HUES48 (cell line): ENCODE results near the gene CCNK.

Experiments
- H3K27ac ChIP-seq: one replicate; pipeline ENCODE4 v1.7.0; 2013; ENCODE audit warnings: low read depth, low read length, inconsistent platforms
- H3K27me3 ChIP-seq: 2 replicates; pipeline ENCODE4 v1.6.1; 2013; ENCODE audit warnings: mild to moderate bottlenecking, low read length; ENCODE audit not compliant: control insufficient read depth, insufficient read depth
- H3K36me3 ChIP-seq: 2 replicates; pipeline ENCODE4 v1.6.1; 2013; ENCODE audit warnings: low read length; ENCODE audit not compliant: control insufficient read depth, insufficient read depth
- H3K4me1 ChIP-seq: 2 replicates; pipeline ENCODE4 v1.6.1; 2013; ENCODE audit warnings: mild to moderate bottlenecking, low read length; ENCODE audit not compliant: control insufficient read depth, insufficient read depth
- H3K4me3 ChIP-seq: 2 replicates; pipeline ENCODE4 v1.5.1; 2013; ENCODE audit warnings: mild to moderate bottlenecking, low read depth, low read length
- H3K9ac ChIP-seq: 2 replicates; pipeline ENCODE4 v1.6.1; 2013; ENCODE audit warnings: mild to moderate bottlenecking, low read depth, low read length, moderate library complexity
- H3K9me3 ChIP-seq: 2 replicates; pipeline ENCODE4 v1.6.1; 2013; ENCODE audit warnings: low read length; ENCODE audit not compliant: control insufficient read depth, insufficient read depth

CCNK gene

DNA sequence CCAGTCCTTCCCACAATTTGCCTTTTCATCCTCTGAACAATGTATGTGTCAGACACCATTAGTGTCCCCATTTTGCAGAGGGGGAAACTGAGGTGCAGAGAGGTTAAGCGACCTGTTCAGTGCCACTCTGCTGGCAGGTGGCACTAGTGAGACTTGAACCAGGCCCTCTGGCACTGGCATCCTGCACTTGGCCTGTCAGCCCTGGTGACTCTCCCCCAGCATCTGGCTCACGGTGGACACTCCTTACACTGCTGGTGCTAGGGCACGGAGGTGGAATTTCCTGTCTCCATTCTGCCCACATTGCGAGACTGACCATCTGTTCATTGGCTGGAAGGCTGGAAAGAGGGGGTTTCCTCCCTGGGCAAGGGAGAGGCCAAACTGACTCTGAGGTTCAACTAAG, 48.7 kb downstream of the CCNK start:
- Histone ChIP-seq H3K36me3 (no peaks in the 10 kb centered on the region), H3K4me1 (peaks cover 29% of the 10 kb centered on the region), H3K4me3 (no peak overlapping the region), H3K9me3 (no peaks in the 10 kb centered on the region), H3K27me3 (no peaks in the 10 kb centered on the region), H3K27ac (no peak overlapping the region), H3K9ac (no peak overlapping the region)

DNA sequence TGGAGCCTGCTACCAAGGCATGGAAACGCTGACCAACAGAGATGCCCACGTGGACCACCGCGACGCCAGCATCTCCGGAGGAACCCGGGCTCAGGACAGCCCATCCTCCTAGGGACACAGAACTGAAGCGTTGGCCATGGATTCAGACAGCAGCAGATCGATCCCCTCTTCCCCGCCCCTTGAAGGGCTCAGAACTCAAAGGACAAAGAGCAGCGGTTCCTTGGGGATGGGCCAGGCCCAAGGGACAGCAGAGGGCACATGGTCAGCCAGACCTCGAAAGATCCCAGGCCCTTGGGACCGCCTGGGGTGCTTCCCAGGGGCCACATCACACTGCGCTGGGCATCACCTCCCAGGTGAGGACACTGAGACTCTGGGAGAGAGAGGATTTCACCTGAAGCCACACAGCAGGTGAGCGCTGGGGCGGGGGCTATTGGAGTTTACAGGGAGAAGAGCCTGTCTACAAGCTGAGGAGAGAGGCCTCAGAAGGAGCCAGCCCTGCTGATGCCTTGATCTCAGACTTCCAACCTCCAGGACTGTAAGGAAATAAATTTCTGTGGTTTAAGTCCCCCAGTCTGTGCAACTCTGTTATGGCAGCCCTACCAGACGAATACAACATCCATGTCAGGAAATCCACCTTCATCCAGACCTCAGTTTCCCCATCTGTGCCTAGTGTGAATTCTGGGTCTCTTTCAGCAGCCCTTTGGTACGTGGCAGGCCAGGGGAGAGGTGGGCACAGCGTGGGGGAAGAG, 49.4 kb downstream of the CCNK start:
- peaks cover 23% of the 10 kb centered on the region for H3K4me1 ChIP-seq
- no peak overlapping the region for H3K9ac ChIP-seq
- H3K4me3 ChIP-seq, result no peak overlapping the region
- H3K36me3 ChIP-seq, result no peaks in the 10 kb centered on the region
- no peaks in the 10 kb centered on the region for H3K27me3 ChIP-seq
- H3K9me3 ChIP-seq, result no peaks in the 10 kb centered on the region
- H3K27ac ChIP-seq, result peak overlapping the region; percentile 67

DNA sequence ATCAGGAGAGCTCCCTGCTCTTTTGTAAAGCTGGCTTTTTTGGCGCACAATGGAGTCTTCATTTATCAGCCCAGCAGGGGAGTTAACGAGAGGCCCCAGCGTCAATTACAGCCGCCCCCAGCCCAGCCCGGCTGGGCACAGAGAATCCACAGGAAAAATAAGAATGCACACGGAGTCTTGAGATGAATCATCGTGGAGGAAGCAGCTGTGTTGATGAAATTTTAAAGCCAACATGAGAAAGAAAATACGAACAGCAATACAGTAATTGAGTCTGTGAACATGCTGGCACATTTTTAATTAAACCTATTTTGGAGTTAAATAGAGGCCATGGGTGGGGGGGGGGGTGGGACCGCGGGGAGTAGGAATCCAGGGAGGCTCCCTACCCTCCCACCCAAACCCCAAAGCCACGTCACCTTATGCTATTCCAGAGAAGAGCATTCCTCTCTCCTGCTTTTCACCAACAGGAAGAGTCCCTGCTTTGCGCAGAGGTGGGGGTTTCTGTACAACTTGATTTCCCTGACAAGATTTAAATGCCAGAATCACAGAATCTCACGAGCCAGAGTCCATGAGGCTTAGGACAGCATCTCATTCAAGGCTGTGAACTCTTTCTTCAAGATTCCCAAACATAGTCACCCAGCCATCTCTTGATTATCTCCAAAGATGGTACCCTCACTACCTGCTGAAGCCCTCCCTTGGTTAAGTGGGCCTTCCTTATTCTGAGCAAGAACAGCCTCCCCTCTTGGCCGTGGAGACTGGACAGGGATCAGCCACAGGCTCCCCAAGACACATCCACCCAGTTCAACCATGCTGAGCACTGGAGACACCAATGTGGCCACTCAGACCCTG, 50.3 kb downstream of the CCNK start:
- peaks cover 22% of the 10 kb centered on the region for H3K4me1 ChIP-seq
- no peak overlapping the region for H3K4me3 ChIP-seq
- H3K36me3 ChIP-seq, result no peaks in the 10 kb centered on the region
- H3K27me3 ChIP-seq, result no peaks in the 10 kb centered on the region
- H3K9me3 ChIP-seq, result no peaks in the 10 kb centered on the region
- H3K9ac ChIP-seq, result no peak overlapping the region
- peak overlapping the region; percentile 67 for H3K27ac ChIP-seq

DNA sequence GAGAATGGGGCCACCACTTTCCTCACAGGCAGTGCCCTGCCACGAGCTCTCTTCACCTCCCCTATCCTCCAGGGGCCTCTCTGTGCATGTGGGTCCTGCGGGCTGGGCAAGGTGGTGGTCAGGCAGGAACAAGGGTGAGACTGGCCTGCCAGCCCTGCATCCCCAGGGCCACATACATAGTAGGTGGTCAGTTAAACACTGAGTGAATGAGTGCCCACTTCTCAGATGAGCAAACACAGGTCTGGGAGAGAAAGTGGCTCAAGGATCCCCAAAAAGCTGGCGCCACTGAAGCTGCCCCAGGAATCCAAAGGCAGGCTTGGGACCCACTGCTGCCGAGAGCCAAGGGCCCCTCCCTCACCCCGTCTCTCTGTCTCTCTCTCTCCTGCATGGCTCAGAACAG, 51.1 kb downstream of the CCNK start:
- H3K36me3 ChIP-seq, result no peaks in the 10 kb centered on the region
- H3K9ac ChIP-seq, result no peak overlapping the region
- H3K27ac ChIP-seq, result no peak overlapping the region
- H3K4me3 ChIP-seq, result no peak overlapping the region
- peaks cover 26% of the 10 kb centered on the region for H3K4me1 ChIP-seq
- H3K9me3 ChIP-seq, result no peaks in the 10 kb centered on the region
- no peaks in the 10 kb centered on the region for H3K27me3 ChIP-seq

DNA sequence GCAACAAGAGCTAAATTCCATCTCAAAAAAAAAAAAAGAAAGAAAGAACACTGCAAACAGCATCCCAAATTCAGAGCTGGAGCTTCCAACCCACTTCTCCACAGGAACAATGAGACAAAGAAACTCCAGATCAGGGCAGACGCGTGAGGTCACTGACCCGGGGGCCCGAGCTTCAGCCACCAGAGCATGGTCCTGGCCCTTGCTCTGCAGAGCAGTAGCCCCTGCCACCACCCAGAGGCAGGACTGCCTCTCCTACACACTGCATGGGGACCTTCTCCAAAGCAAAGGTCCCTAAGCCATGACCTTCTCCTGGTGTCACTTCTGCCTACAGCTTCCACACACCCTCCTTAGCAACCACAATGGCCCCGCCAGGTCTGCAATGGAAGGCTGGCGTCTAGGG, 53.1 kb downstream of the CCNK start:
- no peaks in the 10 kb centered on the region for H3K36me3 ChIP-seq
- no peak overlapping the region for H3K9ac ChIP-seq
- H3K4me1 ChIP-seq, result peaks cover 33% of the 10 kb centered on the region
- no peaks in the 10 kb centered on the region for H3K27me3 ChIP-seq
- H3K9me3 ChIP-seq, result no peaks in the 10 kb centered on the region
- H3K4me3 ChIP-seq, result no peak overlapping the region
- H3K27ac ChIP-seq, result no peak overlapping the region

DNA sequence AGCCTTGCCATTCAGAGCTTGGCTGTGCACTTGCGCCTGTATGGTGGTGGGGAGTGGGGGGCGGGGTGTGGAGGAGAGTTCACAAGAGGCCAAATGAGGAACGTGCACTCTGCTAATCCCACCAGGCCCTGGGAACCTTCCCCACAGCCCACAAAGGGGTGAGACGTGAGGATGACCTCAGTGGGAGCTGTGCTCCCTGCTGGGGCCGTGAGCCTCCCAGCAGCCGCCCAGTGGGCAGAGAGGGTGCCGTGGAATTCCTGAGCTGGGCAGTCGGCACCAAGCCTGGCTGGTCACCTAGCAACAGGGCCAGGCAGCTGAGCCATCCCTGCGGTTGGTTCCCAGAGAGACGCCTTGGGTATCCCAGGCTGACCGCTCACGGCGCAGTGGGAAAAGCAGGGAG, 53.7 kb downstream of the CCNK start:
- Histone ChIP-seq H3K9me3 (no peaks in the 10 kb centered on the region), H3K9ac (no peak overlapping the region), H3K4me3 (no peak overlapping the region), H3K4me1 (peaks cover 33% of the 10 kb centered on the region), H3K27ac (no peak overlapping the region), H3K27me3 (no peaks in the 10 kb centered on the region), H3K36me3 (no peaks in the 10 kb centered on the region)

DNA sequence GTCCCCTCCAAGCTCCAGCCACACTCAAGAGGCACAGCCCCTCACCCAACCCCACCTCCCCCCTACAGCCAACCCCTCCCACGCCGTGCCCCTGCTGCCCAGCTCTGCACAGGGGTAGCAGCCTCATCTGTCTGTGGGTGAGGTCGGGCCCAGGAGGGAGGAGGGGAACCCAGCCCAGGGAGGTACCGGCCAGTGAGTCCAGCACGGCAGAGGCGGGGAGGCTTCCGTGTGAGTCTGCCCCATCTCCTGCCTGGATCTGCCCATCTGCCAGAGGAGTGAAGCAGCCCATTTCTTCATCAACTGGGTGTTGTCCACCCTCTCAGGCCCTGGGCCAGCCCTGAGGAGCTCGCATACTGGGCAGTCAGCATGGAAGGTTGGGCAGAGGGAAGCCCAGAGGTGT, 54.2 kb downstream of the CCNK start:
- peaks cover 33% of the 10 kb centered on the region for H3K4me1 ChIP-seq
- no peaks in the 10 kb centered on the region for H3K27me3 ChIP-seq
- no peak overlapping the region for H3K27ac ChIP-seq
- no peaks in the 10 kb centered on the region for H3K9me3 ChIP-seq
- no peaks in the 10 kb centered on the region for H3K36me3 ChIP-seq
- no peak overlapping the region for H3K4me3 ChIP-seq
- H3K9ac ChIP-seq, result no peak overlapping the region

DNA sequence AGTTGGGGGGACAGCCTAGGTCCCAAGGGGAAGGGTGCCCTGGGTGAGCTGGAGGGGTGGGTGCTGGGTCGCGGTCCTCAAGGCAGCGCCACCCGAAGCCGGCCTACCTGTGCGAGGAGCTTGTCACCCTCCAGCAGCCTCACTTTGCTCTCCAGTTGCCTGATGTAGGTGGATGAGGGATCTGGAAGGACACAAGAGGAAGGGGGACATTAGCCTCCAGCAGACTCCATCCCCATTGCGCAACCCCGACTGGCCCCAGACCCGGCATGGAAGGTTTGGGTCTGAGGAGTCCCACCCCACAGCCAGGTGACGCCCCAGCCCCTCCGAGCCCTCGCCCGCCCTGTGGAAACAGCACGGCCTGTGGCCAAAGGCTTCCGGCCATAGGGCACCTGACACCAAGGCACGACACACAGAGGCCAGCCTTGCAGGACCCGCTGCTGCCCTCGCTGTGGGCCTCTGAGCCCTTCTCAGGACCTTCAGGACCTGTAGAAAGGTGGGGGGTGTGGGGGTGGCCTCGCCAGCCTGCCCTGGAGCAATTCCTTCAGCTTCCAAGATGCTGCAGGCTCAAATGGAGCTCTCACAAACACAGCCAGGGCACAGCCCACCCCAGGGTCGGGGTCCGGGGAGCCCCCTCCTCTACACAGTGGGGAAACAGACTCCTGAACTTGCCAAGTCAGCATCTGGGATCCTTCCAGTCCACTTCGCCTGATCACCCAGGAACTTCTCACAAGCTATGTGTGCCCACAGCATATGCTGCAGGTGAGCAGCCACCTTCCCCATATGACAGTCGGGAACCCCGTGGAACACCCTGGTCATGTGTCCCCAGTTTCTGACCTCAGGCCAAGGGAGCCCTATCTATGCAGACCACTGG, 54.9 kb downstream of the CCNK start:
- H3K36me3 ChIP-seq, result no peaks in the 10 kb centered on the region
- no peak overlapping the region for H3K4me3 ChIP-seq
- H3K4me1 ChIP-seq, result peaks cover 29% of the 10 kb centered on the region
- H3K9me3 ChIP-seq, result no peaks in the 10 kb centered on the region
- H3K9ac ChIP-seq, result no peak overlapping the region
- no peak overlapping the region for H3K27ac ChIP-seq
- no peaks in the 10 kb centered on the region for H3K27me3 ChIP-seq

DNA sequence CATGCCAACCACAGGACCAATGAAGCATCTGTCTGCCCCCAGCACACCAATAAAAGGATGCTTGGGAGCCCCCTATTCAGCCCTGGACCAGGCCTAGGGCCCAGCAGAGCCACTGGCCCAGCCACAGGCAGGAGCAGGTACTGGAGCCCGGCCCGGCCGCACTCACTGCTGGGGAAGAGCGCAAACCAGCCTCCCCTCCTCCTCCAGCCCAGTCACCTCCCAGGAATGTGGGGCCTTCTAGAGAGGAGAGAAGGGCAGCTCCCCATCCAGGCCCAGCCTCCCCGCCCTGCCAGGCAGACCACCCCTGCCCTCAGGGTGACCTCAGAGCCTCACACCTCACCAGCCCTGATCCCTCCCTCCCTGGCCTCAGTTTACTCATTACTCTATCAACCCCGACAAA, 56.2 kb downstream of the CCNK start:
- peaks cover 27% of the 10 kb centered on the region for H3K4me1 ChIP-seq
- H3K27me3 ChIP-seq, result no peaks in the 10 kb centered on the region

DNA sequence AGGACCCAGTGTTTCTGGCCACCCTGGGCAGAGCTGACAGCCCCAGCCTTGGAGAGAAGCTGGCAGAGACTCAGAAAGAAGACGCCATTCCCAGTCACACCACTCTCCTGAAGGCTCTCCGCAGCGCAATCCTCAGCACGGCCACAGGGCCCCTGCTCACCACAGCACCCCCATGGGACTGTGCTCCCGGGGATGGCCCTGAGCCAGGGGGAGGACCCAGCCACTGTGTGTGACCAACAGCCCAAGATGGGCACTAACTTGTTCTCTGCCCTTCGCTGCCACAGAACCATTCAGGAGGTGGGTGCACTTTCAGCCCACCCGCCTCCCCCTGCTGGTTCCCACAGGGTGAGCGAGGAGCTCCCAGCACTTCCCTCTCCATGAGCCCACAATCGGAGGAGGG, 57.1 kb downstream of the CCNK start:
- Histone ChIP-seq H3K9ac (no peak overlapping the region), H3K36me3 (no peaks in the 10 kb centered on the region), H3K4me3 (no peak overlapping the region), H3K27me3 (no peaks in the 10 kb centered on the region), H3K27ac (no peak overlapping the region), H3K9me3 (no peaks in the 10 kb centered on the region), H3K4me1 (peaks cover 27% of the 10 kb centered on the region)

More for the DNA sequence above, 56.2 kb downstream of the CCNK start:
- Histone ChIP-seq H3K27ac (no peak overlapping the region), H3K9me3 (no peaks in the 10 kb centered on the region), H3K36me3 (no peaks in the 10 kb centered on the region), H3K4me3 (no peak overlapping the region), H3K9ac (no peak overlapping the region)
